ENCODE data around the gene SPTBN1.

SPTBN1 gene

GRCh38 chr2:54667726-54668650 lies 211.9 kb downstream of the SPTBN1 start:
- Histone ChIP-seq H3K9me3 (ENCODE audit: low read length) (no peaks in the 10 kb centered on the region), H3K4me3 (ENCODE audit: low read depth in 1 of 2, low read length in 2 of 2) (no peak overlapping the region), H3K27me3 (ENCODE audit: control insufficient read depth in 1 of 2, insufficient read depth in 2 of 2, low read length in 2 of 2) (no peaks in the 10 kb centered on the region), H3K27ac (ENCODE audit: low read depth, low read length) (no peak overlapping the region), H3K4me1 (ENCODE audit: insufficient read depth, low read length) (peaks cover 51% of the 10 kb centered on the region), H3K9ac (ENCODE audit: low read length) (no peak overlapping the region), H3K36me3 (ENCODE audit: insufficient read depth, low read length) (peaks cover 36% of the 10 kb centered on the region)

GRCh38 chr2:54668711-54669110 lies 212.6 kb downstream of the SPTBN1 start:
- Histone ChIP-seq H3K9ac (ENCODE audit: low read length) (no peak overlapping the region), H3K27ac (ENCODE audit: low read depth, low read length) (no peak overlapping the region), H3K27me3 (ENCODE audit: control insufficient read depth in 1 of 2, insufficient read depth in 2 of 2, low read length in 2 of 2) (no peaks in the 10 kb centered on the region), H3K36me3 (ENCODE audit: insufficient read depth, low read length) (peaks cover 29% of the 10 kb centered on the region), H3K9me3 (ENCODE audit: low read length) (no peaks in the 10 kb centered on the region), H3K4me1 (ENCODE audit: insufficient read depth, low read length) (peaks cover 56% of the 10 kb centered on the region), H3K4me3 (ENCODE audit: low read depth in 1 of 2, low read length in 2 of 2) (no peak overlapping the region)

- Histone ChIP-seq H3K27ac (ENCODE audit: low read depth, low read length) (peak overlapping the region; percentile 41), H3K4me1 (ENCODE audit: insufficient read depth, low read length) (peaks cover 55% of the 10 kb centered on the region), H3K27me3 (ENCODE audit: control insufficient read depth in 1 of 2, insufficient read depth in 2 of 2, low read length in 2 of 2) (no peaks in the 10 kb centered on the region), H3K4me3 (ENCODE audit: low read depth in 1 of 2, low read length in 2 of 2) (no peak overlapping the region), H3K9me3 (ENCODE audit: low read length) (no peaks in the 10 kb centered on the region), H3K9ac (ENCODE audit: low read length) (no peak overlapping the region), H3K36me3 (ENCODE audit: insufficient read depth, low read length) (peaks cover 19% of the 10 kb centered on the region)
Observed at GRCh38 chr2:54669677-54670484, 213.8 kb downstream of the SPTBN1 start.

GRCh38 chr2:54670485-54671009 lies 214.4 kb downstream of the SPTBN1 start:
- H3K4me1 ChIP-seq (ENCODE audit: insufficient read depth, low read length): peaks cover 52% of the 10 kb centered on the region
- peak overlapping the region; percentile 41 for H3K27ac ChIP-seq (ENCODE audit: low read depth, low read length)
- peaks cover 19% of the 10 kb centered on the region for H3K36me3 ChIP-seq (ENCODE audit: insufficient read depth, low read length)
- H3K4me3 ChIP-seq (ENCODE audit: low read depth in 1 of 2, low read length in 2 of 2): no peak overlapping the region
- H3K9ac ChIP-seq (ENCODE audit: low read length): no peak overlapping the region
- no peaks in the 10 kb centered on the region for H3K27me3 ChIP-seq (ENCODE audit: control insufficient read depth in 1 of 2, insufficient read depth in 2 of 2, low read length in 2 of 2)
- no peaks in the 10 kb centered on the region for H3K9me3 ChIP-seq (ENCODE audit: low read length)

GRCh38 chr2:54671010-54671409 lies 214.9 kb downstream of the SPTBN1 start:
- Histone ChIP-seq H3K36me3 (ENCODE audit: insufficient read depth, low read length) (peaks cover 19% of the 10 kb centered on the region), H3K9me3 (ENCODE audit: low read length) (no peaks in the 10 kb centered on the region)

GRCh38 chr2:54671875-54672589 lies 215.9 kb downstream of the SPTBN1 start:
- no peaks in the 10 kb centered on the region for H3K27me3 ChIP-seq (ENCODE audit: control insufficient read depth in 1 of 2, insufficient read depth in 2 of 2, low read length in 2 of 2)
- H3K9me3 ChIP-seq (ENCODE audit: low read length): no peaks in the 10 kb centered on the region
- H3K4me1 ChIP-seq (ENCODE audit: insufficient read depth, low read length): peaks cover 37% of the 10 kb centered on the region
- H3K36me3 ChIP-seq (ENCODE audit: insufficient read depth, low read length): peaks cover 19% of the 10 kb centered on the region
- H3K4me3 ChIP-seq (ENCODE audit: low read depth in 1 of 2, low read length in 2 of 2): no peak overlapping the region
- H3K9ac ChIP-seq (ENCODE audit: low read length): no peak overlapping the region
- H3K27ac ChIP-seq (ENCODE audit: low read depth, low read length): no peak overlapping the region

More at GRCh38 chr2:54671010-54671409, 214.9 kb downstream of the SPTBN1 start:
- peaks cover 47% of the 10 kb centered on the region for H3K4me1 ChIP-seq (ENCODE audit: insufficient read depth, low read length)
- H3K27ac ChIP-seq (ENCODE audit: low read depth, low read length): no peak overlapping the region
- H3K9ac ChIP-seq (ENCODE audit: low read length): no peak overlapping the region
- H3K27me3 ChIP-seq (ENCODE audit: control insufficient read depth in 1 of 2, insufficient read depth in 2 of 2, low read length in 2 of 2): no peaks in the 10 kb centered on the region
- no peak overlapping the region for H3K4me3 ChIP-seq (ENCODE audit: low read depth in 1 of 2, low read length in 2 of 2)

- Histone ChIP-seq H3K27me3 (ENCODE audit: control insufficient read depth in 1 of 2, insufficient read depth in 2 of 2, low read length in 2 of 2) (no peaks in the 10 kb centered on the region), H3K27ac (ENCODE audit: low read depth, low read length) (peak overlapping the region; percentile 41), H3K4me3 (ENCODE audit: low read depth in 1 of 2, low read length in 2 of 2) (no peak overlapping the region), H3K9me3 (ENCODE audit: low read length) (no peaks in the 10 kb centered on the region), H3K36me3 (ENCODE audit: insufficient read depth, low read length) (peaks cover 16% of the 10 kb centered on the region), H3K4me1 (ENCODE audit: insufficient read depth, low read length) (peaks cover 29% of the 10 kb centered on the region), H3K9ac (ENCODE audit: low read length) (no peak overlapping the region)
Observed at GRCh38 chr2:54672590-54673456, 216.7 kb downstream of the SPTBN1 start.

DNA sequence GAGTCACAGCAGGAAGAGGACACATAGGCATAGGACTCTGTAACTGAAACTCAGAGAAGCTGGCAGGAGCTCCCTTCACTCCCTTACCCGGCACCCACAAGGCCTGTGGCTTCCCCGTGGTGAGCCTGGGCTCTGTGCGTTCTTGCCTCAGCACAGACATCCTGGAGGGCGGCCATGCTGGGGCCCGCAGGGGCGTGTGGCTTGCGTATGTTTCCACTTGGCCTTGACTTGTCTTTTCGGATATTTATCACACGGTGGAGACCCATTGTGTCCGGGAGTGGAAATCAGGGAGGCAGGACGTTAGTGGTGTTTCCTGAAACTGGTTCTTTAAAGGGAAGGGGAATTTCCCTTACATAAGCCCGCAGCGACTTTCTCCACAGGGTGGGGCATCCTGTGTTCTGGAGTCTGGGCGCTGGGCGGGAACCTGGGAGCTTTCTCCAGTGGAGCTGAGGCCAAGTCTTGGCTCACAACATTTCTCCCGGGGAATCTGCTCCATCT lies 217.4 kb downstream of the SPTBN1 start:
- Histone ChIP-seq H3K27me3 (ENCODE audit: control insufficient read depth in 1 of 2, insufficient read depth in 2 of 2, low read length in 2 of 2) (no peaks in the 10 kb centered on the region), H3K27ac (ENCODE audit: low read depth, low read length) (peak overlapping the region; percentile 41), H3K9me3 (ENCODE audit: low read length) (no peaks in the 10 kb centered on the region), H3K4me1 (ENCODE audit: insufficient read depth, low read length) (peaks cover 25% of the 10 kb centered on the region), H3K9ac (ENCODE audit: low read length) (no peak overlapping the region), H3K4me3 (ENCODE audit: low read depth in 1 of 2, low read length in 2 of 2) (no peak overlapping the region), H3K36me3 (ENCODE audit: insufficient read depth, low read length) (peaks cover 10% of the 10 kb centered on the region)

DNA sequence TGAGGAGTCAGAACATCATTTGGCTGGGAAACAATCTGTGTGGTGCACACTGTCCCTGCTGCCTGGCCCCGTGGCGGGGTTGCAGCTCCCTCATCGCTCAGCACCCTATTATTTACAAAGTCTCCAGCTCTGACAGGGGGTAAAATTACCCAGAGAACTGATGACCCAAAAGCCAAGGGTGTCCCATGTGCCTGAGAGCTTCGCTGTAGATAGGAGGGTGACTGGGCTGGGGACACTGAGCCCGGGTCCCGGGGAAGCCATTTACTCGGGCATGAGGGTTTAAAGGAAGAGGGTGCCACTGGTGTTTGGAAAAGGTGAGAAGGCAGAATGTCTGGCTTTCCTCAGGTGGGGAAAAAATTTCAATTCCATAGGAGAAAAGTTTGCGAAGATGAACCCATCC lies 219.2 kb downstream of the SPTBN1 start:
- H3K9me3 ChIP-seq (ENCODE audit: low read length): no peaks in the 10 kb centered on the region
- no peak overlapping the region for H3K4me3 ChIP-seq (ENCODE audit: low read depth in 1 of 2, low read length in 2 of 2)
- H3K4me1 ChIP-seq (ENCODE audit: insufficient read depth, low read length): peaks cover 13% of the 10 kb centered on the region
- peaks cover 9% of the 10 kb centered on the region for H3K36me3 ChIP-seq (ENCODE audit: insufficient read depth, low read length)
- H3K9ac ChIP-seq (ENCODE audit: low read length): no peak overlapping the region
- H3K27ac ChIP-seq (ENCODE audit: low read depth, low read length): no peak overlapping the region
- no peaks in the 10 kb centered on the region for H3K27me3 ChIP-seq (ENCODE audit: control insufficient read depth in 1 of 2, insufficient read depth in 2 of 2, low read length in 2 of 2)

GRCh38 chr2:54675738-54676137 lies 219.6 kb downstream of the SPTBN1 start:
- peaks cover 5% of the 10 kb centered on the region for H3K36me3 ChIP-seq (ENCODE audit: insufficient read depth, low read length)
- no peak overlapping the region for H3K9ac ChIP-seq (ENCODE audit: low read length)
- H3K27ac ChIP-seq (ENCODE audit: low read depth, low read length): no peak overlapping the region
- H3K27me3 ChIP-seq (ENCODE audit: control insufficient read depth in 1 of 2, insufficient read depth in 2 of 2, low read length in 2 of 2): no peaks in the 10 kb centered on the region
- peaks cover 9% of the 10 kb centered on the region for H3K4me1 ChIP-seq (ENCODE audit: insufficient read depth, low read length)
- no peak overlapping the region for H3K4me3 ChIP-seq (ENCODE audit: low read depth in 1 of 2, low read length in 2 of 2)
- no peaks in the 10 kb centered on the region for H3K9me3 ChIP-seq (ENCODE audit: low read length)

All from muscle layer of colon (tissue), 2 donors.